Hematopoietic multipotent progenitor cell treated with erythropoietin and hydrocortisone succinate and interleukin-3 and kit ligand, for 4 days (in vitro differentiated cells): ENCODE data around the gene SHD.
"Not testable (repeated sequence)": the region's sequence is repeated elsewhere in the genome, so short reads cannot be mapped to it uniquely, and the experiment has no call there.

ENCODE experiments used
- DNase-seq: peaks from one replicate; pipeline ENCODE4 v3.0.0-alpha.2; 2015

The SHD gene

DNA sequence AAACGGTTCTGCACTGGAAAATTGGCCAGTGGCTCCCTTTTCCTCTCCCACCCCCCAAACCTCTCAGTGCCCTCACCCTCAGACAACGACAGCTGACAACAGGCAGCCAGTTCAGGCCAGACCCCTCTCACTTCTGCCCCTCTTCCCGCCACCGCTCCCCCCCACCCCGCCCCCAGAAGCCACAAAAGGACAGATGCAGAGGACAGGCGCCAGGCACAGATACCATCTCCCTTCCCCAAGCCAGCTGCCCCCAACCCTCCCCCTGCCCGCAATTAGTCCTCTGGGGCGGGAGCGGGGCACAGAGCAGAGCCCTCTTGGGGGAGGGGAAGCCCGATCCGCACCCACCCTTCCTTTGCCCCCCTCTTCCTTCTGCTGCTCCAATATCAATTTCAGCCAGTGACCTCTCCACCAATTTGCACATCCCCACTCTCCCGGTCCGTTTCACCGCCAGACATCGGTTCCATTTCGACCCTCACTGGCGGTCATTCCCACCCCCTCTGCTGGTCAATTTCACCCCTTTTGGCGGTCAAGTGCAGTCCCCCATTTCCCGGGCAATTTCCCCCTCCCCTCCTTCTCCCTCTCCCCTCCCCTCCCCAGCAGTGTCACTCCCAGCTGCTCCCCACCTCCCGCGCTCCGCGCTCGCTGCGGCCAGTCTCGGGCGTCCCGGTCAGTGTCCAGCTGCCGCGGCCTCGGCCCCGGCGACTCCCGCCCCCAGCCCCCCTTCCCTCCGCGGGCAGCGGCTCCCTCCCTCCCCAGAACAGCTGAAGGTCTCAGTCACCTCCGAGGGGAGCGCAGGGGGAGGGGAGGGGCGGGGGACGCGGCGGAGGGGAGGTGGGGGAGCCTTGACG lies at the start of gene SHD:
SHD (plus strand) TSS at position 848 of the 848 bp plus-strand sequence. CDS start 798 bp downstream, outside the sequence.
- peak; percentile 61 for DNase-seq

- DNase-seq: not testable (repeated sequence)
These were observed 48.8 kb upstream of the SHD start for GRCh38 chr19:4230237-4230636.

GRCh38 chr19:4231521-4231920 lies 47.5 kb upstream of the SHD start:
- not testable (repeated sequence) for DNase-seq

DNA sequence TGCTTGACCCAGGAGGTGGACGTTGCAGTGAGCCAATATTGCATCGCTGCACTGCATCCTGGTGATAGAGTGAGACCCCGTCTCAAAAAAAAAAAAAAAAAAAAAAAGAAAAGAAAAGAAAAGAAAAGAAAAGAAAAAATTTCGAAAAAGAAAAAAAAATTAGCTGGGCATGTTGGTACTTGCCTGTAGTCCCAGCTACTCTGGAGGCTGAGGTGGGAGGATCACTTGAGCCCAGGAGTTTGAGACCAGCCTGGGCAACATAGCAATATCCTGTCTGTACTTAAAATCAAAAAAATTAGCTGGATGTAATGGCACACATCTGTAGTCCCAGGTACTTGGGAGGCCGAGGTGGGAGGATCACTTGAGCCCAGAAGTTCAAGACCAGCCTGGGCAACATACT lies 46.9 kb upstream of the SHD start:
- DNase-seq: not testable (repeated sequence)

DNA sequence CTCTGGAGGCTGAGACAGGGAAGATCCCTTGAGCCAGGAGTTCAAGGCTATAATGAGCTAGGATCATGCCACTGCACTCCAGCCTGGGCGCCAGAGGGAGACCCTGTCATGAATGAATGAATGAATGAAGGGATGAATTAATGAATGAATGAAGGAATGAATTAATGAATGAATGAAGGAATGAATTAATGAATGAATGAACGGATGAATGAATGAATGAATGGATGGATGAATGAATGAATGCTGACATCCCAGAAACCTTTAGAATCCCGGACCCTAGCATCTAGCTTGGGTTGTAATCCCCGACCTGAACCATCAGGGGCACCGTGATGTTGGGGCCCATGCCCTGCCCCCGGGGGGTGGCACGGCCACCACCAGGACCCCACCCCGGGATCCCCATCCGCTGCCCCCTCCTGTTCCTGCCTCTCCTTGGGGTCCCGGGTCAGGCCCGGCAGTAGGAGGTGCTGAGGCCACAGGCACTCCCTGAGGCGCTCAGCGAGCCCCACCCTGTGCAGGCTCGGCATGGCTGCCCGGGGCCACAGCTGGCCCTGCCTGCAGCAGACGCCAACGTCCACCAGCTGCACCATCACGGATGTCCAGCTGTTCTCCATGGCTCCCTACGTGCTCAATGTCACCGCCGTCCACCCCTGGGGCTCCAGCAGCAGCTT lies 46.3 kb upstream of the SHD start:
- no peak for DNase-seq

DNA sequence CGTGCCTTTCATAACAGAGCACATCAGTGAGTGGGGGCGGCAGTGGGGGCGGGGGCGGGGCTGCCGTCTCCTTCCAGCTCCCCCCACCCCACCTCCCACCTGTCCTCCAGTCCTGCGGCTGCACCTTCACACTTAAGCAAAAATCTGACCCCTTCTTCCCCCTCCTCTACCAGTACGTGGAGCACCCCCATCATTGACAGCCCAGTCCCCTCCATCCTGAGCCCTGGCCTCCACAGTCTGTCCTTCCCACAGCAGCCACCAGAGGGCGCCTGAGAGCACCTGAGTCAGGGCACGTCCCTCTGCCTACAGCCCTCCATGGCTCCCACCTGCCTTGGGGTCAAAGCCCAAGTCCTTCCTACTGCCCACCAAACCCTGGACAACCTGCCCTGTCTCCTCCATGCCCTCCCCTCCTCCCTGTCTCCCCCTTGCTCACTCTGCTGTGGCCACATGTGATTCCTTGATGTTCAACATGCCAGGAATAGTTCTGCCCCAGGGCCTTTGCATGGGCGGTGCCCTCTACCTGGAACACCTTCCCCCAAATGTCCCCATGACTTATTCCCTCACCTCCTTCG lies 45.7 kb upstream of the SHD start:
- peak; percentile 70 for DNase-seq

- DNase-seq: no peak
These were observed 44.8 kb upstream of the SHD start for GRCh38 chr19:4234142-4234861.

GRCh38 chr19:4234862-4235201 lies 44.2 kb upstream of the SHD start:
- no peak for DNase-seq

GRCh38 chr19:4237510-4237909 lies 41.6 kb upstream of the SHD start:
- not testable (repeated sequence) for DNase-seq

- no peak for DNase-seq
These were observed 40.2 kb upstream of the SHD start for GRCh38 chr19:4238831-4239230.

- DNase-seq: no peak
These were observed 37.1 kb upstream of the SHD start for GRCh38 chr19:4241824-4242430.

DNA sequence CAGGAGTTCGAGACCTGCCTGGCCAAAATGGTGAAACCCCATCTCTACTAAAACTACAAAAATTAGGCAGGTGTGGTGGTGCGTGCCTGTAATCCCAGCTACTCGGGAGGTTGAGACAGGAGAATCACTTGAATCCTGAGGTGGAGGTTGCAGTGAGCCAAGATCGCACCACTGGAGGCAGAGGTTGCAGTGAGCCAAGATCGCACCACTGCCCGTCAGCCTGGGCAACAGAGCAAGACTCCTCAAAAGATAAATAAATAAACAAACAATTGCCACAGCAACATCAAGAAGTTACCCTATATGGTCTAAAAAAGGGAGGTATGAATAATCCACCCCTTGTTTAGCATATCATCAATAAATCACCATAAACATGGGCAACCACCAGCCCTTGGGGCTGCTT lies 33.1 kb upstream of the SHD start:
- not testable (repeated sequence) for DNase-seq

GRCh38 chr19:4246767-4247593 lies 32.1 kb upstream of the SHD start, which contains the start of gene YJU2:
Gene YJU2 (plus strand): TSS chr19:4247080. CDS start chr19:4247147, 67 bp downstream.
- DNase-seq: peak; percentile 100

GRCh38 chr19:4256563-4256962 lies 22.5 kb upstream of the SHD start:
- peak; percentile 44 for DNase-seq

GRCh38 chr19:4257025-4257424 lies 22.0 kb upstream of the SHD start:
- no peak for DNase-seq

DNA sequence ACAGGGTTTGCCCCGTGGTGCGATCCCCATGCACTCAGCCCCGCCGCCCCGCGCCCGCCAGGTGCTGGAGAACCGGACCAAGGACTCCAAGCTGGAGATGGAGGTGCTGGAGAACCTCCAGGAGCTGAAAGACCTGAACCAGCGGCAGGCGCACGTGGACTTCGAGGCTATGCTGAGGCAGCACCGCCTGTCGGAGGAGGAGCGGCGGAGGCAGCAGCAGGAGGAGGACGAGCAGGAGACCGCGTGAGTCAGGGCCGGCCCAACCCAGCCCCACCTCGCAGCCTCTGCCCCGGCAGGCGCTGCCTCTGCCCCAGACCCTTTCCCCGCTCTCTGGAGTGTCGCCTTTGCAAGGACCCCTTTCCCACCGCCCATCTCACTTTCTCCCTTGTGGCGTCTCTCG lies 20.9 kb upstream of the SHD start:
- no peak for DNase-seq

GRCh38 chr19:4260613-4261191 lies 18.4 kb upstream of the SHD start:
- peak; percentile 41 for DNase-seq

- peak; percentile 35 for DNase-seq
These were observed 14.3 kb upstream of the SHD start for GRCh38 chr19:4264812-4265211.

DNA sequence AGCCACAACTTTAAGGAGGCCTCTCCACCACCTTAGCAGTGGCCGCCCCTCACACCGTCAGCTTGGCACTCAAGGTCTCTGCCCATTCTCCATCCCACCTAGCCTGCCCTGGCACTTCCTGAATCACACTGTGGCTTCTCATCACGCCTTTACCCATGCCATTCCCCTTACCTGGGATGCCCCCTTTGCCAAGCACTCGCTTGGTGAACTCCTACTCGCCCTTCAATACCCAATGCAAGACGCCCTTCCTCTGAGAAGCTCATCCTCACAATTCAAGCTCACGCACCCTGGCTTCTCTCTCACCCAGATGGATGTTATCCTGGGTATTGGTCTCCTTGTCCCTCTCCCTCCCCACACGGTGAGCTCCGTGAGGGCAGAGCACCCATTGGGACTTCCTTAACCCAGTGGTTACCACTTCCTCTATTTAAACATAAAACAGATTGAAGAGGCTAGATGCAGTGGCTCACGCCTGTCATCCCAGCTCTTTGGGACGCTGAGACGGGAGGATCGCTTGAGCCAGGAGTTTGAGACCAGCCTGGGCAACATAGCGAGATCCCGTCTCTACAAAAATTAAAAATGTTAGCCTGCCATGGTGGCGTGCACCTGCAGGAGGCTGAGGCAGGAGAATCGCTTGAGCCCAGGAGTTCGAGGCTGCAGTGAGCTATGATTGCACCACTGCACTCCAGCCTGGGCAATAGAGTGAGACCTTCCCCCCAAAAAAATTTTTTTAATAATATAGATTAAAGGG lies 12.6 kb upstream of the SHD start:
- no peak for DNase-seq

DNA sequence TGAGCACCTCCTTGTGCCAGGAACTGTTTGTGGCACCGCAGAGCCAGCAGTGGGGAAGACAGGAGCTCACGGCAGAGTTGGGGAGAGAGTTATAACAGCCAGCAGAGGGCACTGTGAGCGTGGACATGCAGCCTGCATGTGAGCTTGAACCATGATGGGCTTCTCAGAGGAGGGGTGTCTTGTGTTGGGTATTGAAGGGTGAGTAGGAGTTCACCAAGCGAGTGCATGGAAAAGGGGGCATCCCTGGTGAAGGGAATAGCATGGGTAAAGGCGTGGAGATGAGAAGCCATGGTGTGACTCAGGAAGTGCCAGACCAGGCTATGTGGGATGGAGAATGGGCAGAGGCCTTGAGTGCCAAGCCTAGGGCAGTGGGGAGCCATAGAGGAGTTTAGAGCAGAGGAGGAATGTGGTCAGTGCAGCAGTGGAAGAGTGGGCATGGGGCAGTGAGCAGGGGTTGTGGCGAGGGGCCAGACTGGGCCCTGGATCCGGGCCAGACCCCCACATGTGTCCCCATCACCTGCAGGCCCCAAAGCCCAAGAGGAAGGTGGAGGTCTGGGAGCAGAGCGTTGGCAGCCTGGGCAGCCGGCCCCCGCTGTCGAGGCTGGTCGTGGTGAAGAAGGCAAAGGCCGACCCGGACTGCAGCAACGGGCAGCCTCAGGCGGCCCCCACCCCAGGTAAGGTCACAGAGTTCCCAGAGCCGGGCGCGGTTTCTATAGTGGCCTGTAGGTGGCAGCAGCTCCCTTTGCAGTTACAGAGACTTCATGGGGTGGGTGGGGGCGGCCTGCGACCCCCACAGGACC lies 11.8 kb upstream of the SHD start:
- peak; percentile 86 for DNase-seq
